Keratinocyte (primary cell): Measurements from ENCODE around the gene VCX2. TPM values are rescaled to one million over a fixed set of nuclear protein-coding genes. Genes with fewer than 3 reads are reported as not detected.
"Not testable (repeated sequence)": the region's sequence is repeated elsewhere in the genome, so short reads cannot be mapped to it uniquely, and the experiment has no call there.

Experiments used
- DNase-seq: peaks from one replicate; pipeline ENCODE4 v3.0.0-alpha.2; 2011; ENCODE audit warnings: low read depth, missing footprints, low spot score
- FAIRE-seq: peaks from 2 replicates; lab custom pipeline; 2011; peaks lifted over from hg19 to GRCh38; lab: Jason Lieb, UNC
- H2AFZ ChIP-seq: 2 replicates; pipeline ENCODE4 v1.6.0; 2012; ENCODE audit warnings: low read length, control low read depth, inconsistent platforms; ENCODE audit not compliant: control insufficient read depth
- H3K27ac ChIP-seq: 2 replicates; pipeline ENCODE4 v1.5.1; 2011; ENCODE audit warnings: low read length; ENCODE audit not compliant: control insufficient read depth, insufficient read depth
- H3K27me3 ChIP-seq: 3 replicates; pipeline ENCODE4 v1.6.0; 2011; ENCODE audit warnings: low read length; ENCODE audit not compliant: control insufficient read depth, insufficient read depth; ENCODE audit errors: extremely low read depth
- H3K36me3 ChIP-seq, 2 experiments: 2 replicates in 1 of 2; 3 replicates in 1 of 2; pipeline ENCODE4 v1.5.1; 2011; ENCODE audit warnings: low read length in 2 of 2, mild to moderate bottlenecking in 1 of 2; ENCODE audit not compliant: control insufficient read depth in 2 of 2, insufficient read depth in 2 of 2; ENCODE audit errors: extremely low read depth in 1 of 2
- H3K4me1 ChIP-seq: 3 replicates; pipeline ENCODE4 v1.5.1; 2011; ENCODE audit warnings: low read length; ENCODE audit not compliant: control insufficient read depth, insufficient read depth; ENCODE audit errors: extremely low read depth
- H3K4me2 ChIP-seq: 3 replicates; pipeline ENCODE4 v1.6.0; 2011; ENCODE audit warnings: low read depth, low read length; ENCODE audit not compliant: control insufficient read depth, insufficient read depth; ENCODE audit errors: extremely low read depth
- H3K4me3 ChIP-seq, 3 experiments: fragments of 200-600 bp in 1 of 3; sonication (generic) in 1 of 3; 2 replicates in 2 of 3; 3 replicates in 1 of 3; pipeline ENCODE4 v1.5.1; 2011 to 2016; ENCODE audit warnings: low read length in 3 of 3, mild to moderate bottlenecking in 3 of 3, control low read depth in 2 of 3, inconsistent platforms in 1 of 3, low read depth in 1 of 3, mixed read lengths in 1 of 3, mixed run types in 1 of 3, moderate library complexity in 1 of 3; ENCODE audit not compliant: control insufficient read depth in 2 of 3, insufficient read depth in 2 of 3; ENCODE audit errors: extremely low read depth in 1 of 3
- H3K79me2 ChIP-seq: 2 replicates; pipeline ENCODE4 v1.6.0; 2012; ENCODE audit warnings: low read length; ENCODE audit not compliant: control insufficient read depth, insufficient read depth
- H3K9ac ChIP-seq: 3 replicates; pipeline ENCODE4 v1.6.0; 2011; ENCODE audit warnings: low read length; ENCODE audit not compliant: control insufficient read depth, insufficient read depth; ENCODE audit errors: extremely low read depth
- H3K9me1 ChIP-seq: 3 replicates; pipeline ENCODE4 v1.6.0; 2011; ENCODE audit warnings: low read length; ENCODE audit not compliant: control insufficient read depth, insufficient read depth; ENCODE audit errors: extremely low read depth
- H3K9me3 ChIP-seq: 2 replicates; pipeline ENCODE4 v1.5.1; 2012; ENCODE audit warnings: low read depth, low read length; ENCODE audit not compliant: control insufficient read depth
- H4K20me1 ChIP-seq: 3 replicates; pipeline ENCODE4 v1.6.0; 2011; ENCODE audit warnings: low read length; ENCODE audit not compliant: control insufficient read depth, insufficient read depth; ENCODE audit errors: extremely low read depth
- CTCF ChIP-seq, 3 experiments: IDR thresholded peaks in 1 of 3; conservative IDR thresholded peaks in 1 of 3; optimal IDR thresholded peaks in 1 of 3; 2 replicates in 2 of 3; 3 replicates in 1 of 3; pipeline versions ENCODE3 to v1.5.1; 2011; ENCODE audit warnings: low read length in 3 of 3, mild to moderate bottlenecking in 3 of 3, moderate library complexity in 2 of 3, control low read depth in 1 of 3, inconsistent platforms in 1 of 3; ENCODE audit not compliant: insufficient read depth in 2 of 3; ENCODE audit errors: extremely low read depth in 1 of 3
- EZH2 ChIP-seq: IDR thresholded peaks from one replicate; pipeline ENCODE4 v1.6.1; 2012; ENCODE audit warnings: inconsistent platforms, mild to moderate bottlenecking, low read length, moderate library complexity
- dilution Hi-C: fragments of 300-500 bp; cut with MboI; formaldehyde crosslinking; loops from one replicate; pipeline ENCODE4 v1.7.0; 2020; ENCODE audit warnings: low sequenced_read_pairs; ENCODE audit not compliant: extremely low pct_ligation_motif_present
- polyA minus RNA-seq, 3 experiments: library from RNA; depleted of rRNA, polyadenylated mRNA; stranded (reverse); fragments of >200 nt; gene quantifications; 1 replicate in 1 of 3; 2 replicates in 1 of 3; 3 replicates in 1 of 3; pipeline ENCODE4 v1.2.3, GENCODE V29; 2011
- polyA plus RNA-seq, 5 experiments: library from polyadenylated mRNA; depleted of rRNA in 3 of 5; stranded (reverse) in 3 of 5; stranded (forward) in 1 of 5; unstranded in 1 of 5; fragments of >200 nt; gene quantifications; 1 replicate in 1 of 5; 2 replicates in 3 of 5; 3 replicates in 1 of 5; pipeline versions ENCODE4 v1.2.1 to v1.2.3, GENCODE V29; 2011 to 2012; ENCODE audit warnings: missing spikeins in 2 of 5, low read depth in 1 of 5, low replicate concordance in 1 of 5

Gene VCX2
- polyA plus RNA-seq (not detected in 3 replicates), polyA minus RNA-seq (not detected in 3 replicates)
- polyA plus RNA-seq (2011; ENCODE audit: low read depth): not detected
- not detected in 2 replicates for polyA plus RNA-seq (2011; cell fraction: cytosol; rRNA removed)
- not detected in 2 replicates for polyA plus RNA-seq (2011; cell fraction: nucleus; rRNA removed)
- 0.30 TPM in 1 of 2 replicates, not detected in the other for polyA plus RNA-seq (2012; ENCODE audit: low replicate concordance)
- not detected for polyA minus RNA-seq (2011; cell fraction: cytosol; rRNA and poly(A)+ RNA removed)
- polyA minus RNA-seq (2011; cell fraction: nucleus; rRNA and poly(A)+ RNA removed): not detected in 2 replicates

- H3K27me3 ChIP-seq, H3K9me3 ChIP-seq, H3K9ac ChIP-seq, H3K4me1 ChIP-seq, H3K36me3 ChIP-seq, H3K79me2 ChIP-seq, H3K4me3 ChIP-seq, FAIRE-seq, H3K4me2 ChIP-seq, dilution Hi-C loops, H3K27ac ChIP-seq, H4K20me1 ChIP-seq, H2AFZ ChIP-seq, DNase-seq, H3K9me1 ChIP-seq: not testable (repeated sequence)
These were observed at the start of gene VCX2 for GRCh38 chrX:8171169-8171568. TSS of gene VCX2 (minus strand) at chrX:8171267. CDS start at chrX:8170643, 624 bp downstream.

GRCh38 chrX:8204943-8205342, 33.9 kb upstream of the VCX2 start:
- no peak overlapping the region for H3K9ac ChIP-seq
- TF ChIP-seq EZH2 (no peak), CTCF (optimal IDR thresholded peaks at IDR 0.05 in 1 of 3, IDR thresholded peaks at IDR 0.05 in 1 of 3, conservative IDR thresholded peaks at IDR 0.05 in 1 of 3; ENCODE audit: extremely low read depth in 1 of 3, insufficient read depth in 2 of 3, low read length in 3 of 3) (no peak)
- H3K4me2 ChIP-seq: no peak overlapping the region
- dilution Hi-C loops: no loop called here
- H3K79me2 ChIP-seq: no peaks in the 10 kb centered on the region
- H3K4me3 ChIP-seq: no peak overlapping the region
- FAIRE-seq: no peak
- no peaks in the 10 kb centered on the region for H4K20me1 ChIP-seq
- no peaks in the 10 kb centered on the region for H3K36me3 ChIP-seq
- DNase-seq: no peak
- no peak overlapping the region for H2AFZ ChIP-seq
- H3K4me1 ChIP-seq: peaks cover 3% of the 10 kb centered on the region
- no peaks in the 10 kb centered on the region for H3K27me3 ChIP-seq
- H3K27ac ChIP-seq: no peak overlapping the region
- no peaks in the 10 kb centered on the region for H3K9me3 ChIP-seq
- no peaks in the 10 kb centered on the region for H3K9me1 ChIP-seq
